Ovary (tissue), 3 donors: ENCODE data around the gene NUBPL.

Experiments used
- EP300 ChIP-seq: sonication (generic); formaldehyde crosslinking; IDR thresholded peaks from one replicate; pipeline ENCODE4 v1.6.1; 2017; ENCODE audit warnings: antibody characterized with exemption
- POLR2A ChIP-seq: fragments of 450-650 bp; IDR thresholded peaks from one replicate; pipeline ENCODE4 v1.6.1; 2017; ENCODE audit warnings: antibody characterized with exemption, mild to moderate bottlenecking, moderate library complexity
- TF ChIP-seq, protein P1 (sequence below), 3 donors: fragments of 450-650 bp in 2 of 3; fragments of 200-600 bp in 1 of 3; IDR thresholded peaks; one replicate each; pipeline versions ENCODE4 v1.5.1 to v1.8.0; 2016 to 2022; ENCODE audit warnings: antibody characterized with exemption in 3 of 3, mild to moderate bottlenecking in 1 of 3
- donor health status: DM: no; HTN: no; CAD: no.

DNA sequence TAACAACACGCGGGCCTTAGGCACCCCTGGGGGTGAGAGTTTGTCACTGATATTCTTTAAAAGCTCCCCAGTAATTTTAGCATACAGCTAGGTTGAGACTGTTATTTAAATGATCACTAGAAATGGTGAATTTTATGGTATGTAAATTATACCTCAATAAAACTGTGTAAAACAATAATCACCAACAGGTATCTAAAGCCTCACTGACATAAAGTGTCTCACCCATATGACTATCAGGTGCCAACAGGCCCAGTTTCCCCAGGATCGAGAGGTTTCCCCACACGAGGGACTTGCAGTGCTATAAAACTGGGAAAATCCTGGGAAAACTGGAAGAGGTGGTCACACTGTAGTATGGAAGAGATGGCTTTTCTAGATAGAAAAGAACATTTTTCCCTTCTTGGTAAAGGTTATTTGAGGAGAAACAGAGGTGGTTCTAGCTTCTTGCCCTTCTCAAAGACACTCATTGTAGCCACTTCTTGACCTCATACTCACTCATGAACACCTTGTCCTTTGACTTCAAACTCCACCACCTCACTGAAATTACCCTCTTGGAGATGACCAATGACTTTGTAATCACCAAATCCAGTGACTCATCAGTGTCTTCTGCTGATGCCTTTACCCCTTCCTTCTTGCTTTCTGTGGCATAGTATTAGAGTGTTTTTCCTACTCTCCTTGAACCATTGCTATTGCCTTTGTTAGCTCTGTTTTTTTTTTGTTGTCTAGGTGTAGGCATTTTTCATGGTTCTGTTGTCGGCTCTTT, 24.8 kb upstream of the NUBPL start:
- no peak for TF ChIP-seq POLR2A
- TF ChIP-seq, protein P1, sequence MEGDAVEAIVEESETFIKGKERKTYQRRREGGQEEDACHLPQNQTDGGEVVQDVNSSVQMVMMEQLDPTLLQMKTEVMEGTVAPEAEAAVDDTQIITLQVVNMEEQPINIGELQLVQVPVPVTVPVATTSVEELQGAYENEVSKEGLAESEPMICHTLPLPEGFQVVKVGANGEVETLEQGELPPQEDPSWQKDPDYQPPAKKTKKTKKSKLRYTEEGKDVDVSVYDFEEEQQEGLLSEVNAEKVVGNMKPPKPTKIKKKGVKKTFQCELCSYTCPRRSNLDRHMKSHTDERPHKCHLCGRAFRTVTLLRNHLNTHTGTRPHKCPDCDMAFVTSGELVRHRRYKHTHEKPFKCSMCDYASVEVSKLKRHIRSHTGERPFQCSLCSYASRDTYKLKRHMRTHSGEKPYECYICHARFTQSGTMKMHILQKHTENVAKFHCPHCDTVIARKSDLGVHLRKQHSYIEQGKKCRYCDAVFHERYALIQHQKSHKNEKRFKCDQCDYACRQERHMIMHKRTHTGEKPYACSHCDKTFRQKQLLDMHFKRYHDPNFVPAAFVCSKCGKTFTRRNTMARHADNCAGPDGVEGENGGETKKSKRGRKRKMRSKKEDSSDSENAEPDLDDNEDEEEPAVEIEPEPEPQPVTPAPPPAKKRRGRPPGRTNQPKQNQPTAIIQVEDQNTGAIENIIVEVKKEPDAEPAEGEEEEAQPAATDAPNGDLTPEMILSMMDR (IDR thresholded peaks at IDR 0.05): no peak
- TF ChIP-seq EP300: no peak
